B cell (primary cell): Measurements from ENCODE around the gene LCE4A.

Experiments
- EZH2 ChIP-seq: IDR thresholded peaks from 2 replicates; pipeline ENCODE4 v1.6.1; 2012; ENCODE audit warnings: borderline replicate concordance, low read depth, mild to moderate bottlenecking, moderate library complexity, low read length; ENCODE audit not compliant: insufficient read depth, poor library complexity, severe bottlenecking
- TF ChIP-seq, protein P1 (sequence below): fragments of 200-600 bp; IDR thresholded peaks from one replicate; pipeline ENCODE4 v1.8.0; 2022; ENCODE audit warnings: antibody characterized with exemption, mild to moderate bottlenecking

DNA sequence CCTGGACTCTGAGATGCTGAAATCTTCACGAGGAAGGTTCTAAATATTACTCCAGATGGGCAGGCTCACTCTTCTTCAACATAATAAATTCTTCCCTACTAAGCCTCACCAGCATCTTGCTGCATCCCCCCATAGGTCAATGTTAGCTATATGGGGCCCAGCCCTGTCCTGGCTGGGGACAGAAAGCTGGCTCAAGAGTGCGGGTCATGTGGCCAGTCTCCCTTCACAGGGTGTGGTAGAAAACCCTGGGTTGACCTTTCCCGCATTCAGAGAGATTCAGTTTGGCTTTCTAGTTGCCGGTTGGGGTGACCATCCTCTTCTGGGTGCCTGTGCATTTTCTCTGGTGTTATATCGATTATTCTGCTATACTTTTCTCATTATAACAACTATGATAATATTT is 30.0 kb downstream of the LCE4A start:
- TF ChIP-seq, protein P1, sequence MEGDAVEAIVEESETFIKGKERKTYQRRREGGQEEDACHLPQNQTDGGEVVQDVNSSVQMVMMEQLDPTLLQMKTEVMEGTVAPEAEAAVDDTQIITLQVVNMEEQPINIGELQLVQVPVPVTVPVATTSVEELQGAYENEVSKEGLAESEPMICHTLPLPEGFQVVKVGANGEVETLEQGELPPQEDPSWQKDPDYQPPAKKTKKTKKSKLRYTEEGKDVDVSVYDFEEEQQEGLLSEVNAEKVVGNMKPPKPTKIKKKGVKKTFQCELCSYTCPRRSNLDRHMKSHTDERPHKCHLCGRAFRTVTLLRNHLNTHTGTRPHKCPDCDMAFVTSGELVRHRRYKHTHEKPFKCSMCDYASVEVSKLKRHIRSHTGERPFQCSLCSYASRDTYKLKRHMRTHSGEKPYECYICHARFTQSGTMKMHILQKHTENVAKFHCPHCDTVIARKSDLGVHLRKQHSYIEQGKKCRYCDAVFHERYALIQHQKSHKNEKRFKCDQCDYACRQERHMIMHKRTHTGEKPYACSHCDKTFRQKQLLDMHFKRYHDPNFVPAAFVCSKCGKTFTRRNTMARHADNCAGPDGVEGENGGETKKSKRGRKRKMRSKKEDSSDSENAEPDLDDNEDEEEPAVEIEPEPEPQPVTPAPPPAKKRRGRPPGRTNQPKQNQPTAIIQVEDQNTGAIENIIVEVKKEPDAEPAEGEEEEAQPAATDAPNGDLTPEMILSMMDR = no peak
- TF ChIP-seq EZH2 = no peak
